ENCODE results near the gene HIBADH. TPM values are rescaled to one million over a fixed set of nuclear protein-coding genes. Genes with fewer than 3 reads are reported as not detected.

Gene HIBADH
- total RNA-seq, 1 experiment from 2014 or later, result 23.2 TPM

DNA sequence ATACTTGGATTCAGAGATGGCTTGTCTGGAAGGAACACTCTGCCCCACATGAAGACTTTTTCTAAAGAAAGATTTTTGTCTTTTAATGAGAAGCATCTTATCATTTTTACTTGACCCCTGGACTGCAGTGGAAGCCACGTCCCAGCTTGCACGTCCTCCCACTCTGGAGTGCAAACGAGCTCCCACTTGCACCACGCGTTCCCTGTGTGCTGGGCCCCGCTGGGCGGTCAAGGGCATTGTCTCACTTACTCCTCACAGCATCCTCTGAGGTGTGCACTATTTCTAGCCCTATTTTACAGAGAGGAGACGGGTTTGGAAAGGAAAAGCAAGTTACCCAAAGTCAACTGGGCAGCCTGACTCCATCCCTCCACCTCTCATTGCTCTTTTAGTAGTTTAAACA lies 175.2 kb downstream of the HIBADH start:
- Histone ChIP-seq H3K23me2 (ENCODE audit: insufficient read length, low read depth, low read length, poor library complexity, severe bottlenecking) (no peaks in the 10 kb centered on the region), H3T11ph (ENCODE audit: low read length) (no peak overlapping the region)
- no CpG with 5 or more reads among the region's 8 CpGs for WGBS (ENCODE audit: extremely low coverage, insufficient read length, low lambda C conversion rate)

More for the DNA sequence above, 175.2 kb downstream of the HIBADH start:
- Mint-ChIP-seq H3K27me3 (ENCODE audit: low read depth) (peaks cover 27% of the 10 kb centered on the region), H3K4me3 (no peak overlapping the region), H3K36me3 (ENCODE audit: insufficient read depth in 1 of 3, low read depth in 3 of 3) (0 out of 7 replicates have a peak, but pooled peaks cover 0 to 3% (median 0%) of the 10 kb centered on the region in 3 experiments), H3K27ac (no peak overlapping the region), H3K4me1 (no peaks in the 10 kb centered on the region), H3K9me3 (peaks cover 3 to 6% of the 10 kb centered on the region in 2 experiments; a peak in 3 of 5 replicates)
- no peak overlapping the region for H3K9ac ChIP-seq (ENCODE audit: extremely low read depth, insufficient read length, low read length)
- H3K4me2 ChIP-seq (ENCODE audit: insufficient read depth, insufficient read length, low read length), result no peak overlapping the region
- no peaks in the 10 kb centered on the region for H3K9me3 ChIP-seq (ENCODE audit: control insufficient read depth, low read depth, low read length)
- no peak overlapping the region for H4K8ac ChIP-seq (replicated peaks; ENCODE audit: insufficient read length, low read depth, low read length)
- no peak overlapping the region for H2BK5ac ChIP-seq (ENCODE audit: insufficient read length, low read length)
- H4K91ac ChIP-seq (ENCODE audit: insufficient read length, low read depth, low read length), result no peak overlapping the region
- TF ChIP-seq, protein P1, sequence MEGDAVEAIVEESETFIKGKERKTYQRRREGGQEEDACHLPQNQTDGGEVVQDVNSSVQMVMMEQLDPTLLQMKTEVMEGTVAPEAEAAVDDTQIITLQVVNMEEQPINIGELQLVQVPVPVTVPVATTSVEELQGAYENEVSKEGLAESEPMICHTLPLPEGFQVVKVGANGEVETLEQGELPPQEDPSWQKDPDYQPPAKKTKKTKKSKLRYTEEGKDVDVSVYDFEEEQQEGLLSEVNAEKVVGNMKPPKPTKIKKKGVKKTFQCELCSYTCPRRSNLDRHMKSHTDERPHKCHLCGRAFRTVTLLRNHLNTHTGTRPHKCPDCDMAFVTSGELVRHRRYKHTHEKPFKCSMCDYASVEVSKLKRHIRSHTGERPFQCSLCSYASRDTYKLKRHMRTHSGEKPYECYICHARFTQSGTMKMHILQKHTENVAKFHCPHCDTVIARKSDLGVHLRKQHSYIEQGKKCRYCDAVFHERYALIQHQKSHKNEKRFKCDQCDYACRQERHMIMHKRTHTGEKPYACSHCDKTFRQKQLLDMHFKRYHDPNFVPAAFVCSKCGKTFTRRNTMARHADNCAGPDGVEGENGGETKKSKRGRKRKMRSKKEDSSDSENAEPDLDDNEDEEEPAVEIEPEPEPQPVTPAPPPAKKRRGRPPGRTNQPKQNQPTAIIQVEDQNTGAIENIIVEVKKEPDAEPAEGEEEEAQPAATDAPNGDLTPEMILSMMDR (conservative IDR thresholded peaks at IDR 0.05), result no peak
- no peak for DNase-seq
- H2BK15ac ChIP-seq (ENCODE audit: low read depth, low read length), result no peak overlapping the region
- H3K4me1 ChIP-seq (ENCODE audit: insufficient read depth, low read length), result no peaks in the 10 kb centered on the region
- no peak overlapping the region for H2BK20ac ChIP-seq (ENCODE audit: low read depth, low read length, poor library complexity, severe bottlenecking)
- H3K56ac ChIP-seq (ENCODE audit: insufficient read length, low read depth, low read length), result no peak overlapping the region
- H3K23ac ChIP-seq (ENCODE audit: insufficient read length, low read depth, low read length), result no peak overlapping the region
- H3K14ac ChIP-seq (ENCODE audit: insufficient read depth, low read length), result no peak overlapping the region
- H2BK12ac ChIP-seq (ENCODE audit: insufficient read length, low read depth, low read length), result no peak overlapping the region
- no peaks in the 10 kb centered on the region for H4K20me1 ChIP-seq (ENCODE audit: control insufficient read depth, insufficient read depth, insufficient read length)
- no peak overlapping the region for H2BK120ac ChIP-seq (ENCODE audit: low read depth, low read length, poor library complexity, severe bottlenecking)
- H2AFZ ChIP-seq (ENCODE audit: low read length), result no peak overlapping the region
- H3K79me2 ChIP-seq (ENCODE audit: insufficient read depth, low read length), result no peaks in the 10 kb centered on the region
- H3K79me1 ChIP-seq (ENCODE audit: insufficient read depth, low read depth, low read length, poor library complexity, severe bottlenecking), result no peaks in the 10 kb centered on the region
- H3K18ac ChIP-seq (ENCODE audit: insufficient read length, low read depth, low read length), result no peak overlapping the region
- no peak overlapping the region for H3K27ac ChIP-seq (ENCODE audit: insufficient read length, low read depth, low read length)
- no peak overlapping the region for H4K5ac ChIP-seq (ENCODE audit: insufficient read length, low read depth, low read length)
- no peak overlapping the region for H3K4ac ChIP-seq (ENCODE audit: low read depth, low read length)
- H2AK5ac ChIP-seq (ENCODE audit: insufficient read length, low read length), result no peak overlapping the region
- H3K27me3 ChIP-seq (ENCODE audit: insufficient read depth, low read length), result peaks cover 2% of the 10 kb centered on the region; the same call in 1 of the 2 replicates

Measured in H9 (cell line).